HepG2 (cell line): Measurements from ENCODE around the gene ASPRV1. TPM values are rescaled to one million over a fixed set of nuclear protein-coding genes. Genes with fewer than 3 reads are reported as not detected.

Experiments
- ARNT2 ChIP-seq: sonication (generic); formaldehyde crosslinking; IDR thresholded peaks from 2 replicates; pipeline ENCODE4 v1.8.0; 2022; ENCODE audit warnings: mild to moderate bottlenecking, low read depth, missing genetic modification reagents, moderate library complexity
- ARNTL ChIP-seq: sonication (generic); formaldehyde crosslinking; IDR thresholded peaks from 2 replicates; pipeline ENCODE4 v1.4.0; 2020; ENCODE audit warnings: mild to moderate bottlenecking, missing genetic modification reagents
- CBX2 ChIP-seq, 2 experiments: fragments of 200-600 bp in 1 of 2; sonication (generic); formaldehyde crosslinking in 1 of 2; IDR thresholded peaks; 2 replicates each; pipeline versions ENCODE4 v1.7.0 to v1.8.1; 2018 to 2022; ENCODE audit warnings: low read depth in 2 of 2, low read length in 1 of 2, mild to moderate bottlenecking in 1 of 2, missing genetic modification reagents in 1 of 2
- KAT8 ChIP-seq: IDR thresholded peaks from 2 replicates; pipeline ENCODE4 v1.6.1; 2016; ENCODE audit warnings: missing genetic modification reagents, missing compliant biosample characterization
- MTA1 ChIP-seq: sonication (generic); formaldehyde crosslinking; IDR thresholded peaks from 2 replicates; pipeline ENCODE4 v1.4.0; 2020; ENCODE audit warnings: missing genetic modification reagents, mild to moderate bottlenecking, borderline replicate concordance
- NCOA1 ChIP-seq: sonication (generic); formaldehyde crosslinking; IDR thresholded peaks from 2 replicates; pipeline ENCODE4 v1.9.0; 2021; ENCODE audit warnings: missing genetic modification reagents
- ZBED4 ChIP-seq: sonication (generic); formaldehyde crosslinking; IDR thresholded peaks from 2 replicates; pipeline ENCODE4 v1.4.0; 2020; ENCODE audit warnings: missing genetic modification reagents, borderline replicate concordance
- ZMYM2 ChIP-seq: sonication (generic); formaldehyde crosslinking; IDR thresholded peaks from 2 replicates; pipeline ENCODE4 v1.8.0; 2022; ENCODE audit warnings: mild to moderate bottlenecking, missing genetic modification reagents
- ZNF232 ChIP-seq: sonication (generic); formaldehyde crosslinking; IDR thresholded peaks from 2 replicates; pipeline ENCODE4 v1.4.0; 2020; ENCODE audit warnings: missing genetic modification reagents, borderline replicate concordance
- ZNF292 ChIP-seq: sonication (generic); formaldehyde crosslinking; IDR thresholded peaks from 2 replicates; pipeline ENCODE4 v1.8.1; 2022; ENCODE audit warnings: mild to moderate bottlenecking, low read depth, missing genetic modification reagents, borderline replicate concordance
- ZNF556 ChIP-seq: sonication (generic); formaldehyde crosslinking; IDR thresholded peaks from 2 replicates; pipeline ENCODE4 v1.4.0; 2020; ENCODE audit warnings: mild to moderate bottlenecking, missing genetic modification reagents, borderline replicate concordance
- ZNF670 ChIP-seq: sonication (generic); formaldehyde crosslinking; IDR thresholded peaks from 2 replicates; pipeline ENCODE4 v1.8.0; 2022; ENCODE audit warnings: mild to moderate bottlenecking, missing genetic modification reagents, borderline replicate concordance
- ZNF678 ChIP-seq: sonication (generic); formaldehyde crosslinking; IDR thresholded peaks from 2 replicates; pipeline ENCODE4 v1.4.0; 2020; ENCODE audit warnings: mild to moderate bottlenecking, missing genetic modification reagents
- ZNF687 ChIP-seq: sonication (generic); formaldehyde crosslinking; IDR thresholded peaks from 2 replicates; pipeline ENCODE4 v1.5.1; 2020; ENCODE audit warnings: mild to moderate bottlenecking, missing genetic modification reagents, moderate library complexity
- ZNF879 ChIP-seq: sonication (generic); formaldehyde crosslinking; IDR thresholded peaks from 2 replicates; pipeline ENCODE4 v1.8.1; 2023; ENCODE audit warnings: missing genetic modification reagents
- ZNF883 ChIP-seq: sonication (generic); formaldehyde crosslinking; IDR thresholded peaks from 2 replicates; pipeline ENCODE4 v1.5.1; 2020; ENCODE audit warnings: mild to moderate bottlenecking, missing genetic modification reagents; ENCODE audit errors: not compliant biosample characterization
- polyA plus RNA-seq, 8 experiments: library from polyadenylated mRNA; depleted of rRNA in 3 of 8; stranded (reverse) in 7 of 8; unstranded in 1 of 8; fragments of >200 nt; fragmentation: Illumina TruSeq in 4 of 8; extraction: Trizol in 4 of 8; gene quantifications; 2 replicates each; pipeline versions ENCODE4 v1.2.1 to v1.2.3, GENCODE V29; 2011 to 2016; ENCODE audit warnings: low read depth in 4 of 8, missing spikeins in 1 of 8, mixed read lengths in 1 of 8; ENCODE audit not compliant: insufficient read depth in 1 of 8
- total RNA-seq, 5 experiments: library from RNA; depleted of rRNA; stranded (reverse); fragments of >200 nt; fragmentation: Illumina TruSeq; extraction: Trizol; gene quantifications; 2 replicates each; pipeline ENCODE4 v1.2.3, GENCODE V29; 2016; ENCODE audit warnings: low read depth in 1 of 5
- TF ChIP-seq, protein P1 (sequence below): sonication (generic); formaldehyde crosslinking; IDR thresholded peaks from 2 replicates; pipeline ENCODE4 v1.8.0; 2022; ENCODE audit warnings: mild to moderate bottlenecking, missing genetic modification reagents, borderline replicate concordance

Gene ASPRV1
- total and polyA plus RNA-seq, 2 of the 13 experiments (the other 11 are each of a cell fraction or from before 2014, with no cell fraction given), result 0.40 to 0.48 TPM

GRCh38 chr2:69946351-69947324, 14.8 kb downstream of the ASPRV1 start (continued):
- TF ChIP-seq ZBED4 (CRISPR knock-in tag) (no peak), CBX2 (IDR thresholded peaks at IDR 0.05; ENCODE audit: low read depth, low read length) (no peak), CBX2 (CRISPR knock-in tag; IDR thresholded peaks at IDR 0.05; ENCODE audit: low read depth) (0 out of 2 replicates have a peak, but pooled peaks have one; percentile 46), ZNF292 (peak; percentile 84), ZNF687 (CRISPR knock-in tag) (no peak), ZNF556 (CRISPR knock-in tag) (no peak), ZNF879 (CRISPR knock-in tag) (no peak), ARNTL (CRISPR knock-in tag) (0 out of 2 replicates have a peak, but pooled peaks have one; percentile 14), ZMYM2 (CRISPR knock-in tag) (peak; percentile 51; the same call in 1 of the 2 replicates), ARNT2 (CRISPR knock-in tag) (no peak), MTA1 (CRISPR knock-in tag) (no peak), ZNF678 (CRISPR knock-in tag) (no peak), ZNF232 (no peak), KAT8 (CRISPR knock-in tag) (no peak; the same call in 1 of the 2 replicates), ZNF883 (no peak), ZNF670 (CRISPR knock-in tag) (no peak), NCOA1 (CRISPR knock-in tag) (no peak)
- TF ChIP-seq, protein P1, sequence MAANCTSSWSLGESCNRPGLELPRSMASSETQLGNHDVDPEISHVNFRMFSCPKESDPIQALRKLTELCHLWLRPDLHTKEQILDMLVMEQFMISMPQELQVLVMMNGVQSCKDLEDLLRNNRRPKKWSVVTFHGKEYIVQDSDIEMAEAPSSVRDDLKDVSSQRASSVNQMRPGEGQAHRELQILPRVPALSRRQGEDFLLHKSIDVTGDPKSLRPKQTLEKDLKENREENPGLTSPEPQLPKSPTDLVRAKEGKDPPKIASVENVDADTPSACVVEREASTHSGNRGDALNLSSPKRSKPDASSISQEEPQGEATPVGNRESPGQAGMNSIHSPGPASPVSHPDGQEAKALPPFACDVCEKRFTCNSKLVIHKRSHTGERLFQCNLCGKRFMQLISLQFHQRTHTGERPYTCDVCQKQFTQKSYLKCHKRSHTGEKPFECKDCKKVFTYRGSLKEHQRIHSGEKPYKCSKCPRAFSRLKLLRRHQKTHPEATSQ (CRISPR knock-in tag), result no peak
